Neuronal stem cell (in vitro differentiated cells): ENCODE data around the gene WSCD2.

ENCODE experiments used
- DNase-seq: peaks from one replicate; pipeline ENCODE4 v3.0.0-alpha.2; 2013; ENCODE audit warnings: low spot score
- H2AFZ ChIP-seq: one replicate; pipeline ENCODE4 v1.6.1; 2013; ENCODE audit warnings: mild to moderate bottlenecking, low read length, inconsistent platforms
- H2AK5ac ChIP-seq: 2 replicates; pipeline ENCODE4 v1.6.1; 2013; ENCODE audit warnings: low read depth, mild to moderate bottlenecking, inconsistent platforms, low read length, moderate library complexity, mixed read lengths
- H2BK120ac ChIP-seq: 2 replicates; pipeline ENCODE4 v1.6.1; 2013; ENCODE audit warnings: low read depth, mild to moderate bottlenecking, inconsistent platforms, low read length, moderate library complexity, mixed read lengths
- H2BK12ac ChIP-seq: one replicate; pipeline ENCODE4 v1.6.1; 2013; ENCODE audit warnings: low read length, inconsistent platforms
- H2BK15ac ChIP-seq: 2 replicates; pipeline ENCODE4 v1.6.1; 2013; ENCODE audit warnings: mild to moderate bottlenecking, low read length, inconsistent platforms, mixed read lengths
- H2BK5ac ChIP-seq: one replicate; pipeline ENCODE4 v1.6.1; 2013; ENCODE audit warnings: inconsistent platforms, mild to moderate bottlenecking, low read length, moderate library complexity
- H3K14ac ChIP-seq: one replicate; pipeline ENCODE4 v1.6.1; 2013; ENCODE audit warnings: low read length, inconsistent platforms
- H3K18ac ChIP-seq: 2 replicates; pipeline ENCODE4 v1.6.1; 2013; ENCODE audit warnings: low read length, inconsistent platforms
- H3K23ac ChIP-seq: 2 replicates; pipeline ENCODE4 v1.6.1; 2013; ENCODE audit warnings: low read depth, mild to moderate bottlenecking, mixed read lengths, low read length, inconsistent platforms; ENCODE audit not compliant: poor library complexity
- H3K27ac ChIP-seq: replicated peaks from 3 replicates; pipeline ENCODE4 v1.5.1; 2013; ENCODE audit warnings: low read length, inconsistent platforms
- H3K27me3 ChIP-seq, 3 experiments: 2 replicates each; pipeline ENCODE4 v1.6.1; 2013; ENCODE audit warnings: low read length in 3 of 3, mild to moderate bottlenecking in 2 of 3, inconsistent platforms in 1 of 3, low read depth in 1 of 3, mixed read lengths in 1 of 3, moderate library complexity in 1 of 3; ENCODE audit not compliant: control insufficient read depth in 3 of 3, insufficient read depth in 3 of 3
- H3K36me3 ChIP-seq, 2 donors: replicated peaks in 1 of 2; 2 replicates each; pipeline ENCODE4 v1.6.1; 2013; ENCODE audit warnings: low read length in 2 of 2; ENCODE audit not compliant: control insufficient read depth in 2 of 2, insufficient read depth in 2 of 2
- H3K4ac ChIP-seq: 2 replicates; pipeline ENCODE4 v1.6.1; 2013; ENCODE audit warnings: inconsistent platforms, mild to moderate bottlenecking, low read length, moderate library complexity
- H3K4me1 ChIP-seq, 2 donors: 1 replicate in 1 of 2; 2 replicates in 1 of 2; pipeline ENCODE4 v1.6.1; 2013; ENCODE audit warnings: low read length in 2 of 2, low read depth in 1 of 2; ENCODE audit not compliant: control insufficient read depth in 2 of 2, insufficient read depth in 1 of 2
- H3K4me2 ChIP-seq: one replicate; pipeline ENCODE4 v1.6.1; 2013; ENCODE audit warnings: mild to moderate bottlenecking, low read length, inconsistent platforms; ENCODE audit not compliant: insufficient read depth, poor library complexity, severe bottlenecking
- H3K4me3 ChIP-seq, 2 donors: 2 replicates each; pipeline ENCODE4 v1.5.1; 2013; ENCODE audit warnings: low read length in 2 of 2, mild to moderate bottlenecking in 2 of 2, inconsistent platforms in 1 of 2, moderate library complexity in 1 of 2
- H3K79me1 ChIP-seq: one replicate; pipeline ENCODE4 v1.6.1; 2013; ENCODE audit warnings: low read depth, mild to moderate bottlenecking, inconsistent platforms, low read length, moderate library complexity
- H3K9ac ChIP-seq: one replicate; pipeline ENCODE4 v1.6.1; 2013; ENCODE audit warnings: mild to moderate bottlenecking, low read depth, low read length, inconsistent platforms; ENCODE audit not compliant: poor library complexity
- H3K9me3 ChIP-seq, 2 donors: replicated peaks in 1 of 2; 2 replicates each; pipeline versions ENCODE3 to v1.6.1; 2013; ENCODE audit warnings: low read length in 2 of 2, mild to moderate bottlenecking in 2 of 2, inconsistent platforms in 1 of 2, low read depth in 1 of 2, mixed read lengths in 1 of 2, moderate library complexity in 1 of 2; ENCODE audit not compliant: control insufficient read depth in 2 of 2, insufficient read depth in 1 of 2
- H4K8ac ChIP-seq: one replicate; pipeline ENCODE4 v1.6.1; 2013; ENCODE audit warnings: low read depth, mild to moderate bottlenecking, inconsistent platforms, low read length, moderate library complexity
- H4K91ac ChIP-seq: one replicate; pipeline ENCODE4 v1.6.1; 2013; ENCODE audit warnings: low read length, low read depth, mild to moderate bottlenecking, inconsistent platforms; ENCODE audit not compliant: poor library complexity
- WGBS, 2 donors: extraction: QIAGEN DNeasy Blood & Tissue Kit; methylation state at CpG; one replicate each; pipeline ENCODE4 v1.1.7; 2013; ENCODE audit warnings: missing lambda C conversion rate in 2 of 2, mixed read lengths in 1 of 2; ENCODE audit not compliant: insufficient read length in 2 of 2, insufficient replicate concordance in 1 of 2; ENCODE audit errors: extremely low coverage in 2 of 2; 5-methylcytosine and 5-hydroxymethylcytosine counted together

The WSCD2 gene

DNA sequence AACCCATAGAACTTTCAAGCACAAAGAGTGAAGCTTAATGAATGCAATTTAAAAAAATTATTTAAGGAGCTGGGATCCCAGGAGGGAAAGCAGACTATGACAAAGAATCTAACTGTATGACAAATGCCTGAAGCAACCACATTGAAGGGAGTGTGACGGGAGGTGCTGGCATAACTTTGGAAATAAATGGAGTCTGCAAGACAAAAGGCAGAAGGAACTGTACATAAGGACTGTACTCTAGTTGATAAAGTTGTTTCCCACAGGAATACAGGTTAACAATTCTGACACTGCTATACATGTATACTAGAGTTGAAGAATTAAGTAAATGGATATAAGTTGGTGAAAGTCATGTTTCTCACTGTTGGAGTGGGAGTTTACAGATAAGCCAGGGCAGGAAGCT lies 41.2 kb upstream of the WSCD2 start:
- no peak overlapping the region for H3K23ac ChIP-seq
- H3K79me1 ChIP-seq = no peaks in the 10 kb centered on the region
- H2AK5ac ChIP-seq = no peak overlapping the region
- no peak overlapping the region for H3K14ac ChIP-seq
- no peak overlapping the region for H4K91ac ChIP-seq
- H2BK12ac ChIP-seq = no peak overlapping the region
- no CpG with 5 or more reads among the region's 1 CpG for WGBS, 2 donors
- no peaks in the 10 kb centered on the region for H3K27me3 ChIP-seq
- H3K4me2 ChIP-seq = no peak overlapping the region
- no peak overlapping the region for H2BK5ac ChIP-seq
- peaks cover 0 to 4% of the 10 kb centered on the region in 2 donors for H3K9me3 ChIP-seq
- no peak overlapping the region for H2BK120ac ChIP-seq
- no peak overlapping the region for H3K9ac ChIP-seq
- no peak overlapping the region for H3K4me3 ChIP-seq
- H4K8ac ChIP-seq = no peak overlapping the region
- no peak overlapping the region for H3K4ac ChIP-seq
- H3K36me3 ChIP-seq = no peaks in the 10 kb centered on the region
- peaks cover 0 to 2% of the 10 kb centered on the region in 2 donors for H3K4me1 ChIP-seq
- H2BK15ac ChIP-seq = no peak overlapping the region
- no peak overlapping the region for H3K18ac ChIP-seq
- no peak overlapping the region for H3K27ac ChIP-seq
- H2AFZ ChIP-seq = no peak overlapping the region
- no peak for DNase-seq

DNA sequence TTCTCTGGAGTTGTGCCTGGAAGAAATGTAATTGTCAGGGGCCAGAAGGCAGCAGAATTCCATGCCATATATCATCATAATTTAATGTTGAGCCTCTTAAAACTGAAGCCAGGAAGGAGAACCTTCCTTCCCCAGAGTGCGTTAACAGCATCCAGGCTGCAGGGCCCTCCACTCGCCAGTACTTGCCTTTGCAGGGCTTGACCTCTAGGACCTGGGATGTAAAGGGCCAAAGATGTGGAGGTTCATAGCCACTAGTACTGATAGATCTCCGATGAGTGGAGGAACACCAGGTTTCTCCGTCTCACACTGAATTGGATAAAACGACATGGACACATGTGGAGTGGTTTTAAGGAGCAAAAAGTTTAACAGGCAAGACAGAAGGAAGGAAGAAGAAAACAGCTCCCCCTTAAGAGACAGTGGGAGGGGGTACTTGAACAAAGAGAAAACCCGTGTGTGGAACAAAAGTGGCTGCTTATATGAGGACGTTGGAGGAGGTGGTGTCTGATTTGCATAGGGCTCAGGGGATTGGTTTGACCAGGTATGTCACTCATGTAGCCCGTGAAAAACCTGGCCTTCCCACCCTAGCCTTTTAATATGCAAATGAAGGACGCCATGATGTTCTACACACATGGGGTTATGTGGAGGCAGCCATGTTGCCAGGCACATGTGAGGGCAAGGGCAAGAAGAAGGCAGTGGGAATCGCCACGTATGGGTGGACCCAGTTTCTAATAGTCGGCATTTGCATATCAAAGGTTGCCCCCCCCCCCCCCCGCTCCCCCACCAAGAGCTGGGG lies 38.8 kb upstream of the WSCD2 start:
- WGBS, 2 donors = no CpG with 5 or more reads among the region's 13 CpGs
- Histone ChIP-seq H2BK120ac (no peak overlapping the region), H3K9ac (no peak overlapping the region), H3K4ac (no peak overlapping the region), H3K27ac (no peak overlapping the region), H3K4me2 (no peak overlapping the region), H3K14ac (no peak overlapping the region), H4K91ac (no peak overlapping the region), H3K9me3 (peaks cover 0 to 1% of the 10 kb centered on the region in 2 donors), H2AFZ (peak overlapping the region; percentile 39), H3K27me3 (no peaks in the 10 kb centered on the region), H3K4me3 (no peak overlapping the region), H2BK12ac (no peak overlapping the region), H3K79me1 (no peaks in the 10 kb centered on the region), H3K18ac (no peak overlapping the region), H2BK15ac (no peak overlapping the region), H2BK5ac (no peak overlapping the region), H4K8ac (no peak overlapping the region), H3K23ac (no peak overlapping the region), H3K4me1 (peaks cover 0 to 2% of the 10 kb centered on the region in 2 donors), H3K36me3 (no peaks in the 10 kb centered on the region), H2AK5ac (peak overlapping the region; percentile 13)
- no peak for DNase-seq

GRCh38 chr12:108090932-108091678 lies 38.0 kb upstream of the WSCD2 start:
- Histone ChIP-seq H2BK12ac (no peak overlapping the region), H3K9me3 (peaks cover 0 to 1% of the 10 kb centered on the region in 2 donors), H3K9ac (no peak overlapping the region), H2AK5ac (no peak overlapping the region), H4K8ac (no peak overlapping the region), H3K4ac (no peak overlapping the region), H3K18ac (no peak overlapping the region), H3K23ac (no peak overlapping the region), H3K79me1 (no peaks in the 10 kb centered on the region), H3K14ac (no peak overlapping the region), H2AFZ (peak overlapping the region; percentile 39), H3K4me2 (no peak overlapping the region), H3K4me1 (peaks cover 0 to 2% of the 10 kb centered on the region in 2 donors), H3K27me3 (no peaks in the 10 kb centered on the region), H3K27ac (no peak overlapping the region), H3K4me3 (no peak overlapping the region), H3K36me3 (no peaks in the 10 kb centered on the region), H4K91ac (no peak overlapping the region), H2BK5ac (no peak overlapping the region), H2BK15ac (no peak overlapping the region), H2BK120ac (no peak overlapping the region)
- no peak for DNase-seq
- no CpG with 5 or more reads among the region's 10 CpGs for WGBS, 2 donors

DNA sequence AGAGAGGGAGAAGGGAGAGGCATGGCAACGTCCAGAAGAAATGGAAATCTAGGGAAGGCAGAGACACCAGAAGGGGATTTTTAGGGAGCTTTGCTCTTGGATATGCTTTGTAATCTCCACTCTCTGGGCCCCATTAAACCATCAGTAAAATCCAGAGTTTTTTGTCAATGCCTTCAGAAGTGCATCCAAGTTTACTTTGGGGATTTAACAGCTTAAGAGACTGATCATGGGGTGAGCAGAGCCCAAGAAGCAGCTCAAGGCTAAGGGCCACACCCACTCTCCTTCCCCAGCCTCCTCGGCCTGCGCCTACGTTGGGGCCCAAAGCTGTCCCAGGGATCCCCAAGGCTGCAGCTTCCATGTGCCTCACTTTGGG lies 37.4 kb upstream of the WSCD2 start:
- Histone ChIP-seq H2BK12ac (no peak overlapping the region), H3K14ac (no peak overlapping the region), H3K4me1 (peaks cover 0 to 2% of the 10 kb centered on the region in 2 donors), H3K23ac (no peak overlapping the region), H3K27me3 (no peaks in the 10 kb centered on the region), H3K4me2 (no peak overlapping the region), H4K91ac (no peak overlapping the region), H2BK120ac (no peak overlapping the region), H3K79me1 (no peaks in the 10 kb centered on the region), H2BK15ac (no peak overlapping the region), H3K18ac (no peak overlapping the region), H3K27ac (no peak overlapping the region), H3K4me3 (no peak overlapping the region), H2AFZ (no peak overlapping the region), H3K9me3 (peaks cover 0 to 1% of the 10 kb centered on the region in 2 donors), H3K36me3 (no peaks in the 10 kb centered on the region), H2AK5ac (no peak overlapping the region), H2BK5ac (no peak overlapping the region), H4K8ac (no peak overlapping the region), H3K9ac (no peak overlapping the region), H3K4ac (no peak overlapping the region)
- DNase-seq = no peak
- WGBS, 2 donors = no CpG with 5 or more reads among the region's 4 CpGs
